A549 (cell line): Measurements from ENCODE around the gene ID3. TPM values are rescaled to one million over a fixed set of nuclear protein-coding genes. Genes with fewer than 3 reads are reported as not detected.
"Not testable (repeated sequence)": the region's sequence is repeated elsewhere in the genome, so short reads cannot be mapped to it uniquely, and the experiment has no call there.

ENCODE experiments used
- ATAC-seq, 2 experiments: fragments of 200-7000 bp in 1 of 2; fragments of >200 bp in 1 of 2; cut with Nextera tagmentation in 1 of 2; cut with Tn5 transposase in 1 of 2; 3 replicates each; pipeline versions ENCODE4 v1.8.0 to v1.9.1; 2018 to 2020; ENCODE audit warnings: mild to moderate bottlenecking in 1 of 2, moderate library complexity in 1 of 2
- CTCF ChIA-PET: fragments of 300-600 bp; sonication (Branson Sonifier 250); formaldehyde crosslinking; extraction: SDS; loops from one replicate; lab custom pipeline; 2021; ENCODE audit warnings: antibody characterized with exemption, inconsistent platforms; lab: Yijun Ruan, JAX
- POLR2A ChIA-PET: fragments of 350-600 bp; formaldehyde crosslinking; extraction: SDS; loops from one replicate; lab custom pipeline; 2021; ENCODE audit warnings: antibody characterized with exemption, inconsistent platforms; lab: Yijun Ruan, JAX
- DNase-seq, 2 experiments: peaks; one replicate each; pipeline versions ENCODE4 v3.0.0 to v3.0.0-alpha.2; 2011 to 2016; ENCODE audit warnings: low read depth in 1 of 2, low spot score in 1 of 2
- FAIRE-seq: peaks from 2 replicates; lab custom pipeline; 2011; peaks lifted over from hg19 to GRCh38; lab: Jason Lieb, UNC
- H3K27ac ChIP-seq, 2 experiments: fragments of >200 bp; sonication (Bioruptor Twin); formaldehyde crosslinking; 3 replicates each; pipeline ENCODE4 v1.5.1; 2016 to 2017
- H3K4me1 ChIP-seq: fragments of >200 bp; sonication (Bioruptor Twin); formaldehyde crosslinking; 3 replicates; pipeline ENCODE4 v1.6.1; 2016
- H3K4me2 ChIP-seq: fragments of >200 bp; sonication (Bioruptor Twin); formaldehyde crosslinking; 3 replicates; pipeline ENCODE4 v1.6.1; 2016
- H3K4me3 ChIP-seq: fragments of >200 bp; sonication (Bioruptor Twin); formaldehyde crosslinking; 3 replicates; pipeline ENCODE4 v1.5.1; 2016
- H3K9me3 ChIP-seq: fragments of >200 bp; sonication (Bioruptor Twin); formaldehyde crosslinking; 3 replicates; pipeline ENCODE4 v1.6.1; 2016
- ATOH8 ChIP-seq: fragments of 250-450 bp; sonication (Bioruptor Pico); IDR thresholded peaks from 2 replicates; pipeline ENCODE4 v1.5.0; 2020; ENCODE audit warnings: low read depth, mild to moderate bottlenecking, moderate library complexity
- CHD2 ChIP-seq: fragments of 150-350 bp; IDR thresholded peaks from 2 replicates; pipeline ENCODE4 v1.6.1; 2014; ENCODE audit warnings: low read length; ENCODE audit not compliant: partially characterized antibody
- CTCF ChIP-seq: fragments of >200 bp; sonication (Bioruptor Twin); formaldehyde crosslinking; IDR thresholded peaks from 3 replicates; pipeline ENCODE4 v1.5.1; 2016
- E2F6 ChIP-seq: IDR thresholded peaks from 2 replicates; pipeline ENCODE4 v1.6.1; 2012; ENCODE audit warnings: low read depth, borderline replicate concordance
- GATA3 ChIP-seq: IDR thresholded peaks from 2 replicates; pipeline ENCODE4 v1.6.1; 2012; ENCODE audit warnings: borderline replicate concordance
- HDAC2 ChIP-seq: fragments of 200-600 bp; sonication (generic); IDR thresholded peaks from 2 replicates; pipeline ENCODE4 v1.6.1; 2016
- HES2 ChIP-seq: fragments of >200 bp; sonication (Bioruptor Twin); formaldehyde crosslinking; IDR thresholded peaks from 2 replicates; pipeline ENCODE4 v1.6.1; 2016
- KDM5A ChIP-seq: fragments of 200-600 bp; sonication (generic); IDR thresholded peaks from 2 replicates; pipeline ENCODE4 v1.6.1; 2016; ENCODE audit warnings: antibody characterized with exemption, mild to moderate bottlenecking
- MAFK ChIP-seq: fragments of 450-650 bp; IDR thresholded peaks from 2 replicates; pipeline ENCODE4 v1.6.1; 2014; ENCODE audit not compliant: partially characterized antibody
- MAX ChIP-seq: IDR thresholded peaks from 2 replicates; pipeline ENCODE4 v1.6.1; 2012
- POLR2A ChIP-seq: IDR thresholded peaks from 2 replicates; pipeline ENCODE4 v1.6.1; 2012; ENCODE audit warnings: mild to moderate bottlenecking, low read length
- RAD21 ChIP-seq, 2 experiments: fragments of >200 bp in 1 of 2; sonication (Bioruptor Twin) in 1 of 2; formaldehyde crosslinking in 1 of 2; IDR thresholded peaks in 1 of 2; conservative IDR thresholded peaks in 1 of 2; 2 replicates in 1 of 2; 3 replicates in 1 of 2; pipeline ENCODE4 v1.6.1; 2012 to 2018; ENCODE audit warnings: inconsistent platforms in 1 of 2
- SMC3 ChIP-seq: fragments of >200 bp; sonication (Bioruptor Twin); formaldehyde crosslinking; IDR thresholded peaks from 3 replicates; pipeline ENCODE4 v1.6.1; 2018; ENCODE audit warnings: inconsistent platforms
- TFCP2L1 ChIP-seq: fragments of 250-450 bp; sonication (Bioruptor Pico); IDR thresholded peaks from 2 replicates; pipeline ENCODE4 v1.5.0; 2021; ENCODE audit warnings: mild to moderate bottlenecking
- ZFP36 ChIP-seq: fragments of 450-650 bp; IDR thresholded peaks from 2 replicates; pipeline ENCODE4 v1.6.1; 2014; ENCODE audit warnings: borderline replicate concordance; ENCODE audit not compliant: partially characterized antibody
- WGBS: methylation state at CpG from one replicate; pipeline ENCODE4 v1.1.6; 2017; ENCODE audit errors: missing lambda C conversion rate; 5-methylcytosine and 5-hydroxymethylcytosine counted together
- polyA plus RNA-seq, 4 experiments: library from polyadenylated mRNA; depleted of rRNA in 3 of 4; stranded (reverse); fragments of >200 nt; fragmentation: RNase III in 1 of 4; extraction: RNeasy Plus Mini Kit Qiagen cat#74134 plus additional on column Dnase treatment in 1 of 4; gene quantifications; 2 replicates in 3 of 4; 3 replicates in 1 of 4; pipeline ENCODE4 v1.2.3, GENCODE V29; 2011 to 2017

The ID3 gene
- polyA plus RNA-seq, 2 of the 4 experiments (the other 2 are of a cell fraction): 171 to 336 TPM

GRCh38 chr1:23543707-23544443, 15.4 kb downstream of the ID3 start:
- Histone ChIP-seq H3K9me3 (no peaks in the 10 kb centered on the region), H3K4me1 (peaks cover 44% of the 10 kb centered on the region), H3K27ac (peak overlapping the region in 1 of 2 experiments; percentile 88; a peak in 4 of 6 replicates), H3K4me2 (no peak overlapping the region), H3K4me3 (no peak overlapping the region)
- 64% methylated on average over 6 of the region's 8 CpGs for WGBS
- ChIA-PET POLR2A (interaction anchor here (0.6 to 1.9 kb wide), 6 partner anchors 10 to 565 kb away, joined by 3 to 12 read pairs (median 4); partner anchors contain the start of genes ID3 and RPL11), CTCF (interaction anchor here (0.7 to 29.3 kb wide), 21 partner anchors 9 to 208 kb away, joined by 3 to 699 read pairs (median 4); no protein-coding TSS in a partner anchor)
- TF ChIP-seq KDM5A: no peak
- TF ChIP-seq MAFK: no peak
- no peak for TF ChIP-seq GATA3
- no peak for TF ChIP-seq TFCP2L1 (CRISPR knock-in tag)
- no peak for TF ChIP-seq POLR2A
- TF ChIP-seq HDAC2: no peak
- TF ChIP-seq ATOH8 (CRISPR knock-in tag): no peak
- FAIRE-seq (no peak), ATAC-seq (no peak), DNase-seq (no peak)

GRCh38 chr1:23542940-23543339, 16.4 kb downstream of the ID3 start:
- H3K4me1 ChIP-seq: peaks cover 35% of the 10 kb centered on the region
- CTCF ChIA-PET: interaction anchor here (0.9 to 29.3 kb wide), 6 partner anchors 8 to 566 kb away, joined by 3 to 699 read pairs (median 6); no protein-coding TSS in a partner anchor
- H3K4me3 ChIP-seq, FAIRE-seq, H3K4me2 ChIP-seq, H3K9me3 ChIP-seq, POLR2A ChIA-PET, ATAC-seq, DNase-seq: not testable (repeated sequence)
- peak overlapping the region in 1 of 2 experiments; percentile 35; a peak in 1 of 6 replicates for H3K27ac ChIP-seq
- 79% methylated on average over 3 of the region's 5 CpGs for WGBS

- H3K4me3 ChIP-seq: no peak overlapping the region
- FAIRE-seq (no peak), DNase-seq (peak; percentile 91 to 92), ATAC-seq (peak; percentile 93 to 98)
- POLR2A ChIA-PET: interaction anchor here (0.5 to 1.0 kb wide), 4 partner anchors 43 to 130 kb away, joined by 3 to 5 read pairs (median 4); no protein-coding TSS in a partner anchor
- H3K9me3 ChIP-seq: no peaks in the 10 kb centered on the region
- H3K27ac ChIP-seq: peak overlapping the region; percentile 56 to 77
- H3K4me2 ChIP-seq: peak overlapping the region; percentile 78
- TF ChIP-seq RAD21 (conservative IDR thresholded peaks at IDR 0.05 in 1 of 2, IDR thresholded peaks at IDR 0.05 in 1 of 2) (peak; percentile 92 to 95), GATA3 (peak; percentile 89), CHD2 (no peak), E2F6 (no peak), ZFP36 (no peak), CTCF (peak; percentile 81), SMC3 (peak; percentile 85), MAX (peak; percentile 44; the same call in 1 of the 2 replicates), HES2 (no peak)
- H3K4me1 ChIP-seq: peaks cover 15% of the 10 kb centered on the region
- CTCF ChIA-PET: interaction anchor here (0.6 to 29.3 kb wide), 42 partner anchors 10 to 563 kb away, joined by 3 to 699 read pairs (median 5); partner anchors contain the start of genes E2F2, HNRNPR, HTR1D and RPL11
- WGBS: 12% methylated on average over 16 of the region's 16 CpGs
Observed at GRCh38 chr1:23539698-23540266, 19.5 kb downstream of the ID3 start.
